H1 (cell line): ENCODE data around the gene SRSF9. TPM values are rescaled to one million over a fixed set of nuclear protein-coding genes. Genes with fewer than 3 reads are reported as not detected.

Experiments
- EZH2 ChIP-seq: fragments of 200-600 bp; sonication (generic); IDR thresholded peaks from 2 replicates; pipeline ENCODE4 v1.7.1; 2012; ENCODE audit warnings: low read depth, mild to moderate bottlenecking, moderate library complexity, low read length, inconsistent platforms; ENCODE audit not compliant: severe bottlenecking
- RAD21 ChIP-seq, 2 experiments: IDR thresholded peaks in 1 of 2; conservative IDR thresholded peaks in 1 of 2; 2 replicates each; pipeline ENCODE4 v1.6.1; 2011; ENCODE audit warnings: low read depth in 2 of 2, low read length in 2 of 2, improper control_type of control experiment in 1 of 2, inconsistent platforms in 1 of 2, mild to moderate bottlenecking in 1 of 2, moderate library complexity in 1 of 2
- polyA plus RNA-seq, 7 experiments: library from polyadenylated mRNA; depleted of rRNA in 3 of 7; stranded (reverse) in 5 of 7; unstranded in 2 of 7; fragments of >200 nt in 5 of 7; fragments of 200-250 nt in 2 of 7; gene quantifications; 1 replicate in 5 of 7; 2 replicates in 1 of 7; 4 replicates in 1 of 7; pipeline versions ENCODE4 v1.2.1 to v1.2.3, GENCODE V29; 2011 to 2013; ENCODE audit warnings: missing spikeins in 2 of 7, mixed read lengths in 2 of 7
- total RNA-seq: library from RNA; stranded (reverse); fragmentation: NEBNext Ultra II Directional; extraction: Animal tissue kit (Norgen Biotek cat#: 25700); gene quantifications from 2 replicates; pipeline ENCODE4 v1.2.1, GENCODE V29; 2021

The SRSF9 gene
- total and polyA plus RNA-seq, 2 of the 8 experiments (the other 6 are each of a cell fraction or from before 2014, with no cell fraction given) = 172 to 304 TPM

DNA sequence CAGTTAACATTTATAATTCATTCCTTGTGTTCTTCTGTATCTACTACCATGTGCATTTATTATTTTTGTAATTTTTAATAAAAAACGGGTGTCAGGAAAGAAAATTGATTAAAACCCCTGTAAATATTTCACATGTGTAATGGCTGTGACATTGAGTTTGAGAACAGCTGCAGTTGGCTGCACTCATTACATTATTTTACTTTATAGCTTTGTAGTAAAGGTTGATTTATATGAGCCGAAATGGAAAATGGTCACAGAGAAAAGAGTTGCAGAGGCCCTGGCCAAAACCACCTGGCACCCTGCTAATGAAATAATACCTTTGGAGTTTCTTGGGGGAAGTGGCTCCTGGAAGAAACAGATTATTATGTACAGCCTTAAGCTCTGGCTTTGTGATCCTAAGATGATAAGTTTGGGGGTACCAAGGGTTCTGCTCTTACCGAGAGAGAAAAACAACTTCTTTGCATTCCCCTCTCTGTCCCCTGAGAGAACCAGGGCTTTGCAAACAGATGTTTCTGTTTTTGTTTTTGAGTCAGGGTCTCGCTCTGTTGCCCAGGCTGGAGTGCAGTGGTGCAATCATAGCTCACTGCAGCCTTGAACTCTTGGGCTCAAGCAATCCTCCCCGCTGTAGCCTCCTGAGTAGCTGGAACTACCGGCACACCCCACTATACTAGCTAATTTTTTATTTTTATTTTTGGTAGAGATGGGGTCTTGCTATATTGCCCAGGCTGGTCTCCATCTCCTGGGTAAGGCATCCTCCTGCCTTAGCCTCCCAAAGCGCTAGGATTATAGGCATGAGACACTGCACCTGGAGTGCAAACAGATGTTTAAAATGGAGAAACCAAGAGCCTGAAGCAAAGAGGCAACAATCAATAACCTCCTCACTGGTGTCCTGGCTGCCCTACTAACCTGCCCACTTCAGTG is 16.7 kb upstream of the SRSF9 start (continued):
- no peak for TF ChIP-seq EZH2
- TF ChIP-seq RAD21 (IDR thresholded peaks at IDR 0.05 in 1 of 2, conservative IDR thresholded peaks at IDR 0.05 in 1 of 2; ENCODE audit: low read depth in 2 of 2, low read length in 2 of 2) = no peak
